HepG2 (cell line): ENCODE data around the gene TPO. TPM values are rescaled to one million over a fixed set of nuclear protein-coding genes. Genes with fewer than 3 reads are reported as not detected.

Source experiments
- EZH2 ChIP-seq: conservative IDR thresholded peaks from 2 replicates; pipeline ENCODE4 v1.6.1; 2012; ENCODE audit warnings: mild to moderate bottlenecking, low read depth, low read length, moderate library complexity
- FOXK2 ChIP-seq: fragments of 450-650 bp; IDR thresholded peaks from 2 replicates; pipeline ENCODE4 v1.6.1; 2016
- HNRNPH1 ChIP-seq: fragments of 200-400 bp; formaldehyde crosslinking; optimal IDR thresholded peaks from 2 replicates; pipeline ENCODE3; 2017; ENCODE audit warnings: mild to moderate bottlenecking, low read depth, low read length
- ISX ChIP-seq: sonication (generic); formaldehyde crosslinking; conservative IDR thresholded peaks from 2 replicates; pipeline ENCODE4 v1.5.0; 2020; ENCODE audit warnings: missing genetic modification reagents
- MAFG ChIP-seq: sonication (generic); formaldehyde crosslinking; IDR thresholded peaks from 2 replicates; pipeline ENCODE4 v1.5.1; 2020; ENCODE audit warnings: mild to moderate bottlenecking, missing genetic modification reagents
- SP4 ChIP-seq: sonication (generic); formaldehyde crosslinking; IDR thresholded peaks from 2 replicates; pipeline ENCODE4 v1.8.1; 2023; ENCODE audit warnings: mild to moderate bottlenecking, missing genetic modification reagents
- ZBTB42 ChIP-seq: sonication (generic); formaldehyde crosslinking; IDR thresholded peaks from 2 replicates; pipeline ENCODE4 v1.5.0; 2020; ENCODE audit warnings: mild to moderate bottlenecking, missing genetic modification reagents
- ZBTB44 ChIP-seq: sonication (generic); formaldehyde crosslinking; IDR thresholded peaks from 2 replicates; pipeline ENCODE4 v1.4.0; 2020; ENCODE audit warnings: missing genetic modification reagents
- ZMYM3 ChIP-seq: sonication (generic); formaldehyde crosslinking; IDR thresholded peaks from 2 replicates; pipeline ENCODE4 v1.5.1; 2020; ENCODE audit warnings: mild to moderate bottlenecking, missing genetic modification reagents
- ZNF263 ChIP-seq: sonication (generic); formaldehyde crosslinking; IDR thresholded peaks from 2 replicates; pipeline ENCODE4 v1.4.0; 2020; ENCODE audit warnings: missing genetic modification reagents
- ZNF605 ChIP-seq: sonication (generic); formaldehyde crosslinking; IDR thresholded peaks from 2 replicates; pipeline ENCODE4 v1.8.0; 2022; ENCODE audit warnings: mild to moderate bottlenecking, missing genetic modification reagents
- ZNF747 ChIP-seq: sonication (generic); formaldehyde crosslinking; IDR thresholded peaks from 2 replicates; pipeline ENCODE4 v1.8.1; 2023; ENCODE audit warnings: missing genetic modification reagents, mild to moderate bottlenecking, borderline replicate concordance
- polyA plus RNA-seq, 8 experiments: library from polyadenylated mRNA; depleted of rRNA in 3 of 8; stranded (reverse) in 7 of 8; unstranded in 1 of 8; fragments of >200 nt; fragmentation: Illumina TruSeq in 4 of 8; extraction: Trizol in 4 of 8; gene quantifications; 2 replicates each; pipeline versions ENCODE4 v1.2.1 to v1.2.3, GENCODE V29; 2011 to 2016; ENCODE audit warnings: low read depth in 4 of 8, missing spikeins in 1 of 8, mixed read lengths in 1 of 8; ENCODE audit not compliant: insufficient read depth in 1 of 8
- total RNA-seq, 5 experiments: library from RNA; depleted of rRNA; stranded (reverse); fragments of >200 nt; fragmentation: Illumina TruSeq; extraction: Trizol; gene quantifications; 2 replicates each; pipeline ENCODE4 v1.2.3, GENCODE V29; 2016; ENCODE audit warnings: low read depth in 1 of 5
- TF ChIP-seq, protein P1 (sequence below): sonication (generic); formaldehyde crosslinking; conservative IDR thresholded peaks from 2 replicates; pipeline ENCODE4 v1.8.0; 2022; ENCODE audit warnings: mild to moderate bottlenecking, moderate library complexity, missing genetic modification reagents

TPO gene
- total and polyA plus RNA-seq, 2 of the 13 experiments (the other 11 are each of a cell fraction or from before 2014, with no cell fraction given) = not detected

- TF ChIP-seq, protein P1, sequence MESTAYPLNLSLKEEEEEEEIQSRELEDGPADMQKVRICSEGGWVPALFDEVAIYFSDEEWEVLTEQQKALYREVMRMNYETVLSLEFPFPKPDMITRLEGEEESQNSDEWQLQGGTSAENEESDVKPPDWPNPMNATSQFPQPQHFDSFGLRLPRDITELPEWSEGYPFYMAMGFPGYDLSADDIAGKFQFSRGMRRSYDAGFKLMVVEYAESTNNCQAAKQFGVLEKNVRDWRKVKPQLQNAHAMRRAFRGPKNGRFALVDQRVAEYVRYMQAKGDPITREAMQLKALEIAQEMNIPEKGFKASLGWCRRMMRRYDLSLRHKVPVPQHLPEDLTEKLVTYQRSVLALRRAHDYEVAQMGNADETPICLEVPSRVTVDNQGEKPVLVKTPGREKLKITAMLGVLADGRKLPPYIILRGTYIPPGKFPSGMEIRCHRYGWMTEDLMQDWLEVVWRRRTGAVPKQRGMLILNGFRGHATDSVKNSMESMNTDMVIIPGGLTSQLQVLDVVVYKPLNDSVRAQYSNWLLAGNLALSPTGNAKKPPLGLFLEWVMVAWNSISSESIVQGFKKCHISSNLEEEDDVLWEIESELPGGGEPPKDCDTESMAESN (CRISPR knock-in tag) = no peak
- TF ChIP-seq MAFG (CRISPR knock-in tag) (no peak), ZNF605 (CRISPR knock-in tag) (no peak), ZNF263 (CRISPR knock-in tag) (no peak), SP4 (CRISPR knock-in tag) (no peak), ZBTB42 (CRISPR knock-in tag) (no peak), ZMYM3 (no peak), HNRNPH1 (no peak), EZH2 (no peak), ZBTB44 (CRISPR knock-in tag) (no peak), ISX (CRISPR knock-in tag) (no peak), ZNF747 (no peak), FOXK2 (no peak)
Observed at GRCh38 chr2:1561259-1561658, 148.0 kb downstream of the TPO start (continued).
